ENCODE measurements around the gene IER5L.

The IER5L gene

DNA sequence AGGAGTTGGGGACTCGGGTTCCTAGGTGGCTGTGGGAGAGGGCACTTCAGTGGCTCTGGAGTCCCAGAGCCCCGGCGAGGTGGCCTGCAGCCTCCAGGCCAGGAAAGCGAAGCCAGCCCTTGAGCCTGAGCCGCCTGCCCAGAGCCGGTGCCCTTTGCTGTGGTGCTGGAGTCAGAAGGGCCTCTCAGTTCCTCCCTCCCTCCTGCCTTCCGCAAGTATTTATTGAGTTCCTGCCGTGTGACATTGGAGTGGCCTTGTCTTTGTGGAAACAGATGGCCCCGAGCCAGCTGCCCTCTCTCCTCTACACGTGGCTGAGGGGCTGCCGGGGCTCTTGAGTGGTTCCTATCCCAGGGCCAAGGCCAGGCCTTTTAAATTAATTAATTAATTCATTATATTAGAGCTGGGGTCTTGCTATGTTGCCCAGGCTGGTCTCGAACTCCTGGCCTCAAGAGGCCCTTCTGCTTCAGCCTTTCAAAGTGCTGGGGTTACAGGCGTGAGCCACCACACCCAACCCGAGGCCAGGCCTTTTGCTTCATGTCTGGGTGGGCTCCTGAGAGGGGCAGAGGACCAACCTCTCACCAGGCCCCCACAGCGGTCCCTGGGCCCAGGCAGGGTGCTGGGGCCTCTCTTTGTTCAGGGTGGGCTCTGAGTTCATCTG is 45.6 kb upstream of the IER5L start:
- peaks cover 58% of the 10 kb centered on the region for H3K4me1 Mint-ChIP-seq
- peaks cover 10% of the 10 kb centered on the region for H3K27me3 Mint-ChIP-seq (ENCODE audit: low read depth, poor library complexity)
- no peak for DNase-seq
- no peak overlapping the region for H3K27ac Mint-ChIP-seq
- H3K9me3 Mint-ChIP-seq, result no peaks in the 10 kb centered on the region
- TF ChIP-seq, protein P1, sequence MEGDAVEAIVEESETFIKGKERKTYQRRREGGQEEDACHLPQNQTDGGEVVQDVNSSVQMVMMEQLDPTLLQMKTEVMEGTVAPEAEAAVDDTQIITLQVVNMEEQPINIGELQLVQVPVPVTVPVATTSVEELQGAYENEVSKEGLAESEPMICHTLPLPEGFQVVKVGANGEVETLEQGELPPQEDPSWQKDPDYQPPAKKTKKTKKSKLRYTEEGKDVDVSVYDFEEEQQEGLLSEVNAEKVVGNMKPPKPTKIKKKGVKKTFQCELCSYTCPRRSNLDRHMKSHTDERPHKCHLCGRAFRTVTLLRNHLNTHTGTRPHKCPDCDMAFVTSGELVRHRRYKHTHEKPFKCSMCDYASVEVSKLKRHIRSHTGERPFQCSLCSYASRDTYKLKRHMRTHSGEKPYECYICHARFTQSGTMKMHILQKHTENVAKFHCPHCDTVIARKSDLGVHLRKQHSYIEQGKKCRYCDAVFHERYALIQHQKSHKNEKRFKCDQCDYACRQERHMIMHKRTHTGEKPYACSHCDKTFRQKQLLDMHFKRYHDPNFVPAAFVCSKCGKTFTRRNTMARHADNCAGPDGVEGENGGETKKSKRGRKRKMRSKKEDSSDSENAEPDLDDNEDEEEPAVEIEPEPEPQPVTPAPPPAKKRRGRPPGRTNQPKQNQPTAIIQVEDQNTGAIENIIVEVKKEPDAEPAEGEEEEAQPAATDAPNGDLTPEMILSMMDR (IDR thresholded peaks at IDR 0.05), result no peak
- no peaks in the 10 kb centered on the region for H3K36me3 Mint-ChIP-seq (ENCODE audit: low read depth)
- H3K4me3 Mint-ChIP-seq, result no peak overlapping the region

DNA sequence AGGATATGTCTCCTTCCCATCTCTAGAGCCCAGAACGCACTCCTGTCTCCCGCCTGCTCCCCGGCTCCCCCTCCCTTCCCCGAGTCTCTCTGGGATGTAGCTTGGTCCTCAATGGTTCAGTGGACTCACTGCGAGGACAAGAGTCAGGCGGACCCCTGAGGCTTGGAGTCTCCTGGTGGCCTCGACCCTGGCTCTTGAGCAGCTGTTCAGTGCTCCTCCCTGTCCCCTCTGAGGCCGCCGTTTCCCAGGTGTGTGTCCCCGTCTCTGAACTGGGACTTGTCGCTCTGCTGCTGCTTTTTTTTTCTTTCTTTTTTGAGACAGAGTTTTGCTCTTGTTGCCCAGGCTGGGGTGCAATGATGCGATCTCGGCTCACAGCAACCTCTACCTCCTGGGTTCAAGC is 44.8 kb upstream of the IER5L start:
- H3K36me3 Mint-ChIP-seq (ENCODE audit: low read depth), result no peaks in the 10 kb centered on the region
- no peaks in the 10 kb centered on the region for H3K9me3 Mint-ChIP-seq
- peaks cover 67% of the 10 kb centered on the region for H3K4me1 Mint-ChIP-seq
- DNase-seq, result no peak
- no peak overlapping the region for H3K27ac Mint-ChIP-seq
- peak overlapping the region; percentile 14 for H3K4me3 Mint-ChIP-seq
- TF ChIP-seq, protein P1 (IDR thresholded peaks at IDR 0.05), result no peak
- peaks cover 10% of the 10 kb centered on the region for H3K27me3 Mint-ChIP-seq (ENCODE audit: low read depth, poor library complexity)

DNA sequence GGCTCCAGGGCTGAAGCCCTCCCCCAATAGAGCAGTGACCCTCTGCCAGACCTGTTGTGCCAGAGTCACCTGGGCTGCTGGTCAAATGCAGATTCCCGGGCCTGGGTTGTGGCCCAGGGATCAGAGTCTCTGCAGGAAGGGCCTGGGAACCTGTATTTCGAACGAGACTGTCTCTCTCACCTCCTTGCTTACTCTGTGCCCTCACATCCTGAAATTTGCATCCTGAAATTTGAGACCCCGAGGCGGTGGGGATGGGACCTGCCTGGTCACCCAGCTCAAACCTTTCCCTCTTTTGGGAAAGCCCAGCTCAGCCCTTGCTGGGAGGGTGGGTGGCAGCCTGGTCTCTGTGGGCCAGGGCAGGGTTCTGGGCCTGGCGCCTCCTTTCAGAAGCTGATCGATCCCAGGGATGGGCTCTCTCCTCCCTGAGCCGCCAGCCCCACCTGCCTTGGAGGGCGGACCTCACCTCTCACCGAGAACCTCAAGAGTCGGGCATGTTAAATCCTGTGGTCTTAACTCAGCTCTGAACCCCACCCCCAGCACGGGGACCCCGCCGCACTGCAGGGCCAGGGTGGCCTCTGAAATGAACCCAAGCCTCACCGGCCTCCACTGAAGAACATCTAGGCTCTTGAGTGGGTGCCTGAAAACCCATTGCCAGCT is 44.0 kb upstream of the IER5L start:
- H3K4me1 Mint-ChIP-seq, result peaks cover 74% of the 10 kb centered on the region
- H3K36me3 Mint-ChIP-seq (ENCODE audit: low read depth), result no peaks in the 10 kb centered on the region
- TF ChIP-seq, protein P1 (IDR thresholded peaks at IDR 0.05), result no peak
- DNase-seq, result no peak
- no peak overlapping the region for H3K27ac Mint-ChIP-seq
- no peaks in the 10 kb centered on the region for H3K9me3 Mint-ChIP-seq
- H3K27me3 Mint-ChIP-seq (ENCODE audit: low read depth, poor library complexity), result peaks cover 9% of the 10 kb centered on the region
- no peak overlapping the region for H3K4me3 Mint-ChIP-seq

DNA sequence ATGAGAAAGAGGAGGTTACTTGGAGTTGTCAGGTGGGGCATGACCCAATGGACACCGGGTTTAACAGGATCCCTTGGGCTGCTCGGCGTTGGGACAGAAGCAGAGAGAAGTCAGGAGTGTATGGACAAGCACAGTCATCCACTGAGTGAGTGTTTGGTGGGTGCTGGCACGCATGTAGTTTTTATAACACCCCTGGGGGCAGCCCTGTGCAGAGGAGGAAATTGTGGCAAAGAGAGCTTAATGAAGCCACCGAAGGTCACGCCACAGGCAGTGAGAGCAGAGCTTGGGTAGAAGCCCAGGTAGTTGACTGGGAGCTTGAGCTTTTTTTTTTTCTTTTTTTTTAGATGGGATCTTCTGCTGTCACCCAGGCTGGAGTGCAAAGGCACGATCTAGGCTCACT is 43.2 kb upstream of the IER5L start:
- DNase-seq, result no peak
- no peak overlapping the region for H3K4me3 Mint-ChIP-seq
- H3K27ac Mint-ChIP-seq, result peak overlapping the region; percentile 22
- H3K27me3 Mint-ChIP-seq (ENCODE audit: low read depth, poor library complexity), result peaks cover 8% of the 10 kb centered on the region
- H3K4me1 Mint-ChIP-seq, result peaks cover 76% of the 10 kb centered on the region
- H3K36me3 Mint-ChIP-seq (ENCODE audit: low read depth), result no peaks in the 10 kb centered on the region
- TF ChIP-seq, protein P1 (IDR thresholded peaks at IDR 0.05), result no peak
- H3K9me3 Mint-ChIP-seq, result no peaks in the 10 kb centered on the region

DNA sequence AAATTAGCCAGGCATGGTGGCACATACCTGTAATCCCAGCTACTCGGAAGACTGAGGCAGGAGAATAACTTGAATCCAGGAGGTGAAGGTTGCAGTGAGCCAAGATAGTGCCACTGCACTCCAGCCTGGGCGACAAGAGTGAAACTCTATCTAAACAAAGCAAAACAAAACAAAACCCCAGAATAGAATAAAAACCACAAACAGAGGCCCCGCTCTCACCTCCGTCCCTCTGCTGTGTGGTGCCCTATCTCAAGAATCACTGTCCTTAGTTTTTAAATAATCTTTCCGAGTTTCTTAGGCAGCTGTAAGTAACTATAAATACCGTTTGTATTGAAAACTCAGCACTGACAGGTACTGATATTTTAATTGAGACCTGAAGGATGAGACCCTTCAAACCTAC is 42.7 kb upstream of the IER5L start:
- H3K27me3 Mint-ChIP-seq (ENCODE audit: low read depth, poor library complexity), result peaks cover 8% of the 10 kb centered on the region
- TF ChIP-seq, protein P1 (IDR thresholded peaks at IDR 0.05), result no peak
- no peak for DNase-seq
- H3K9me3 Mint-ChIP-seq, result no peaks in the 10 kb centered on the region
- H3K4me1 Mint-ChIP-seq, result peaks cover 74% of the 10 kb centered on the region
- no peak overlapping the region for H3K27ac Mint-ChIP-seq
- H3K36me3 Mint-ChIP-seq (ENCODE audit: low read depth), result no peaks in the 10 kb centered on the region
- no peak overlapping the region for H3K4me3 Mint-ChIP-seq

DNA sequence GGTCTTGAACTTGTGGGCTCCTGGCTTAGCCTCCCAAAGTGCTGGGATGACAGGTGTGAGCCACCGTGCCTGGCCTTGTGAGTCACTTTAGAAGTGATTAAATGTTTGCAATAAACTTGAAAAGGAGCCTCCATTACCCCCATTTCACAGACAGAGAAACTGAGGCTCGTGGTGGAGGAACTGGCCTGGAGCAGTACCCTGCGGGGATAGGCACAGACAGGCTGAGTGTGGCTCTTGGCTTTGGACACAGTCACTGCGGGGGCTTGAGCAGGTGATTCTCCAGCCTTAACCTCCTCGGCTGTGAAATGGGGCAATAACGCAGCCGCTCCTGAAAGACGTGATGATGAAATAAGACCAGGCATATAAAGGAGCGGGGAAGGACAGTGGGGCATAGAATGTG is 40.9 kb upstream of the IER5L start:
- H3K4me3 Mint-ChIP-seq, result no peak overlapping the region
- TF ChIP-seq, protein P1 (IDR thresholded peaks at IDR 0.05), result no peak
- H3K9me3 Mint-ChIP-seq, result no peaks in the 10 kb centered on the region
- peaks cover 13% of the 10 kb centered on the region for H3K27me3 Mint-ChIP-seq (ENCODE audit: low read depth, poor library complexity)
- H3K27ac Mint-ChIP-seq, result no peak overlapping the region
- no peaks in the 10 kb centered on the region for H3K36me3 Mint-ChIP-seq (ENCODE audit: low read depth)
- DNase-seq, result no peak
- H3K4me1 Mint-ChIP-seq, result peaks cover 62% of the 10 kb centered on the region
